Measurements from ENCODE around the gene PLA2G4E.

PLA2G4E gene

GRCh38 chr15:42065468-42065867 is 44.6 kb upstream of the PLA2G4E start:
- H3K4me3 ChIP-seq (ENCODE audit: low read depth, low read length), result no peak overlapping the region
- TF ChIP-seq CTCF (conservative IDR thresholded peaks at IDR 0.05; ENCODE audit: low read depth, low read length), result no peak
- DNase-seq (ENCODE audit: low read depth), result no peak

DNA sequence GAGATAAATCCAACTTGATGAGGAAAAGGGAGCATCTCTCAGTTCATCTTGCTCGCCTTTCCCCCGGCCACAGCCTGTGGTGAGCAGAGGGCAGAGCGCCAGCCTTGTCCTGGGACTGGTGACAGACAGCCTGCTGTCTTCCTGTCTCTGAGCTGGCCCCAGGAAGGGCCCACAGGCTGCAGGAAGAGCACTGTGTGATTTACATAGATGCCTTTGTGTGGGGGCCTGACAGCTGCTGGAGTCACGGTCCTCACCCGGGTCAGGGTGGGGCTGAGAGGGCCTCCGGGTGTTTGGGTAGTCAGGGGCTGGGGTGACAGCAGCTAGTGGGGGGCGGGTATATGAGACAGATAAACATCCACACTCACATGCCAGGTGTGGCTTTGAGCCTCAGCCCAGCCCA is 44.2 kb upstream of the PLA2G4E start:
- no peak for TF ChIP-seq CTCF (conservative IDR thresholded peaks at IDR 0.05; ENCODE audit: low read depth, low read length)
- H3K4me3 ChIP-seq (ENCODE audit: low read depth, low read length), result no peak overlapping the region
- no peak for DNase-seq (ENCODE audit: low read depth)

DNA sequence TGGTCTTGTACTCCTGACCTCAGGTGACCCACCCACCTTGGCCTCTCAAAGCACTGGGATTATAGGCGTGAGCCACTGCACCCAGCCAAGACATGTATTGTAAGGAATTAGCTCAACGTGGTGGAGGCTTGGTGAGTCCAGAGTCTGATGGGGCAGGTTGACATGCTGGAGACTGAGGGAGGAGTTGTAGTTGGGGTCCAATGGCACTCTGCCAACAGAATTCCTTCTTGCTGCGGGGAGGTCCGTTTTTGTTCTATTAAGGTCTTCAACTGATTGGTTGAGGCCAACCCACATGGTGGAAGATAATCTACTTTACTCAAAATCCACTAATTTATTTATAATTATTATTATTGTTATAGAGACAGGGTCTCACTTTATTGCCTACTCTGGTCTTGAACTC is 43.4 kb upstream of the PLA2G4E start:
- TF ChIP-seq CTCF (conservative IDR thresholded peaks at IDR 0.05; ENCODE audit: low read depth, low read length), result no peak
- DNase-seq (ENCODE audit: low read depth), result no peak
- H3K4me3 ChIP-seq (ENCODE audit: low read depth, low read length), result no peak overlapping the region

GRCh38 chr15:42063122-42063848 is 42.4 kb upstream of the PLA2G4E start:
- no peak for TF ChIP-seq CTCF (conservative IDR thresholded peaks at IDR 0.05; ENCODE audit: low read depth, low read length)
- DNase-seq (ENCODE audit: low read depth), result no peak
- no peak overlapping the region for H3K4me3 ChIP-seq (ENCODE audit: low read depth, low read length)

- DNase-seq (ENCODE audit: low read depth), result no peak
- H3K4me3 ChIP-seq (ENCODE audit: low read depth, low read length), result no peak overlapping the region
- TF ChIP-seq CTCF (conservative IDR thresholded peaks at IDR 0.05; ENCODE audit: low read depth, low read length), result no peak
These were observed 41.5 kb upstream of the PLA2G4E start for GRCh38 chr15:42062284-42062806.

DNA sequence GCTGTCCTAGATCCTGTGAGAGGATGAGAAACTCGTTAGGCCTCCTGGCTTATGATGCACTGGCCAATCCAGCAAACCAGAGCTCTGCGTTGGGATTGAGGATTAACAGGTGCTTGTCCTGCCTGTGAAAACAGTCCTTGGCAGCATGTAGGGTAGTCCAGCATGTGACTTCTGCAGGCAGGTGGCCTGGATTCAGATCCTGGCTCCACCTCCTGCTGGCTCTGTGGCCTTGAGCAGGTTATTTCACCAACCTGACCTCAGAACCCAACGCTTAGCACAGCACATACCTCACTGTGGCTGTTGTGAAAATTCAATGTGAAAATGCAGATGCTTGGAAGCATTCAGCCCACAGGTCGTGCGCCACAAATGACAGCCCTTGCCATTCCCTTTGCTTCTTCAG is 40.0 kb upstream of the PLA2G4E start:
- no peak overlapping the region for H3K4me3 ChIP-seq (ENCODE audit: low read depth, low read length)
- DNase-seq (ENCODE audit: low read depth), result no peak
- no peak for TF ChIP-seq CTCF (conservative IDR thresholded peaks at IDR 0.05; ENCODE audit: low read depth, low read length)

GRCh38 chr15:42060477-42060763 is 39.6 kb upstream of the PLA2G4E start:
- no peak for TF ChIP-seq CTCF (conservative IDR thresholded peaks at IDR 0.05; ENCODE audit: low read depth, low read length)
- no peak overlapping the region for H3K4me3 ChIP-seq (ENCODE audit: low read depth, low read length)
- DNase-seq (ENCODE audit: low read depth), result no peak
